Measurements from ENCODE around the gene ZDHHC16. TPM values are rescaled to one million over a fixed set of nuclear protein-coding genes. Genes with fewer than 3 reads are reported as not detected.

ZDHHC16 gene
- total RNA-seq, 2 donors from 2014 or later: 30.8 to 42.4 TPM

DNA sequence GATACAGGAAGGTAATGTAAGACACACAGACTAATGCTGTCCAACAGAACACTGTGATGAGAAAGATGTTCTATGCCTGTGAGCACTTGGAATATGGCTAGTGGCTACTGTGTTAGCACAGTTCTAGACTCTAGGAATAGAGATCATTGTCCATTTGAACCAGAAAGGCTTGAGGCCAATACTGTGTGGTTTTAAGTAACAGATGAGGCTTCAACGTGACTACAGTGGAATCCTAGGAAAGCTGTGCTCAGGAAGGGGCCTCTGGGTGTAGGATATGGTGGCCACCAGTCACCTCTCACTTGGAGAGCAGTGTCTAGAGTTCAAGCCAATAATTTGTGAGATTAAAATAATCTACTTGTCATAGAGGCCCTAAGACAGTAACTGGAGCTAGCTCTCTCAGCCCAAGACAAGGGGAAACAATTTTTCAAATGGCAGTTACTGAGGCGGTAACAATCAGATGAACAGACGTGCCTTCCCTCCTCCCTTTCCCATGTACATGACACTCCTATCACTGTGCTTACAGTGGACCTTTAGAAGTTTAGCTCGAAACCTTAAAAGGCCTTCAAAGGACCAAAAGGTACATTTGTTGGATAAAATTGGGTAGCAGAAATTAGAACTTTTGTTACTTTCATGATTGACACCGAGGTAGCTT is 10.2 kb downstream of the ZDHHC16 start:
- intact Hi-C loops (cut with DNase I): no loop called here
- H3K27ac ChIP-seq: no peak overlapping the region
- no peak for DNase-seq (ENCODE audit: low spot score)
- H3K9me3 ChIP-seq: no peaks in the 10 kb centered on the region
- no peaks in the 10 kb centered on the region for H3K27me3 ChIP-seq (replicated peaks; ENCODE audit: insufficient read depth)
- peaks cover 18 to 20% of the 10 kb centered on the region in 2 donors for H3K36me3 ChIP-seq
- 75% methylated on average over 5 of the region's 5 CpGs for WGBS
- H3K4me1 ChIP-seq (replicated peaks): no peaks in the 10 kb centered on the region
- no peak overlapping the region for H3K4me3 ChIP-seq
- no peak for TF ChIP-seq POLR2AphosphoS5 (IDR thresholded peaks at IDR 0.05)
- TF ChIP-seq, protein P1, sequence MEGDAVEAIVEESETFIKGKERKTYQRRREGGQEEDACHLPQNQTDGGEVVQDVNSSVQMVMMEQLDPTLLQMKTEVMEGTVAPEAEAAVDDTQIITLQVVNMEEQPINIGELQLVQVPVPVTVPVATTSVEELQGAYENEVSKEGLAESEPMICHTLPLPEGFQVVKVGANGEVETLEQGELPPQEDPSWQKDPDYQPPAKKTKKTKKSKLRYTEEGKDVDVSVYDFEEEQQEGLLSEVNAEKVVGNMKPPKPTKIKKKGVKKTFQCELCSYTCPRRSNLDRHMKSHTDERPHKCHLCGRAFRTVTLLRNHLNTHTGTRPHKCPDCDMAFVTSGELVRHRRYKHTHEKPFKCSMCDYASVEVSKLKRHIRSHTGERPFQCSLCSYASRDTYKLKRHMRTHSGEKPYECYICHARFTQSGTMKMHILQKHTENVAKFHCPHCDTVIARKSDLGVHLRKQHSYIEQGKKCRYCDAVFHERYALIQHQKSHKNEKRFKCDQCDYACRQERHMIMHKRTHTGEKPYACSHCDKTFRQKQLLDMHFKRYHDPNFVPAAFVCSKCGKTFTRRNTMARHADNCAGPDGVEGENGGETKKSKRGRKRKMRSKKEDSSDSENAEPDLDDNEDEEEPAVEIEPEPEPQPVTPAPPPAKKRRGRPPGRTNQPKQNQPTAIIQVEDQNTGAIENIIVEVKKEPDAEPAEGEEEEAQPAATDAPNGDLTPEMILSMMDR (IDR thresholded peaks at IDR 0.05): no peak
- no peak for TF ChIP-seq POLR2A (IDR thresholded peaks at IDR 0.05)

DNA sequence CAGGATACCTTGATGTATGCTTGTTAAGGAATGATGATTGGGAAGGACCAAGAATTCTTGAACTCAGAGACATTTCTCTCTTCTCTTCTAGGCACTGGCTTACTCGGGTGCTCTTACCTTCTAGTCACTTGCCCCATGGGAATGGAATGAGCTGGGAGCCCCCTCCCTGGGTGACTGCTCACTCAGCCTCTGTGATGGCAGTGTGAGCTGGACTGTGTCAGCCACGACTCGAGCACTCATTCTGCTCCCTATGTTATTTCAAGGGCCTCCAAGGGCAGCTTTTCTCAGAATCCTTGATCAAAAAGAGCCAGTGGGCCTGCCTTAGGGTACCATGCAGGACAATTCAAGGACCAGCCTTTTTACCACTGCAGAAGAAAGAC is 10.7 kb downstream of the ZDHHC16 start:
- TF ChIP-seq POLR2AphosphoS5 (IDR thresholded peaks at IDR 0.05) (no peak), POLR2A (IDR thresholded peaks at IDR 0.05) (no peak)
- TF ChIP-seq, protein P1 (IDR thresholded peaks at IDR 0.05): no peak
- WGBS: 78% methylated on average over 3 of the region's 3 CpGs
- no peaks in the 10 kb centered on the region for H3K4me1 ChIP-seq (replicated peaks)
- intact Hi-C loops (cut with DNase I): no loop called here
- no peak overlapping the region for H3K4me3 ChIP-seq
- H3K27ac ChIP-seq: no peak overlapping the region
- H3K9me3 ChIP-seq: no peaks in the 10 kb centered on the region
- no peaks in the 10 kb centered on the region for H3K27me3 ChIP-seq (replicated peaks; ENCODE audit: insufficient read depth)
- no peak for DNase-seq (ENCODE audit: low spot score)
- peaks cover 23% of the 10 kb centered on the region in 2 donors for H3K36me3 ChIP-seq

DNA sequence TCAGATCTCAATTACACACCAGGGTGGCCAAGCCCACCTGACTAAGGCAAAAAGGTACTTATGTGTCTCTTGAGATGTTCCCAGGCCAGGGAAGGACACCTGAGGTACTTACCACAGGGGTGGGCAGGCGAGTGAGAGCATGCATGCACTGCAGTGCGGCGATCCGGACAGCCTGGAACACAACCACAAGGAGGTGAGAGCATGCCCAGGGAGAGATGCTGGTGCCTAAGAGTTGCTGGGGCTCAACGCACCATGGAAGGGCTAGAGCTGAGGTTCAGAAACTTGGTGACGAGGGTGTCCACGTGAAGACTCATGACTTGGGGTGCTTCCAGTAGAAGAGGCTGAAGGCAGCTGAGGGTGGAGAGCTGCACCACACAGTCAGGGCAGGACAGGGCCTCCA is 13.1 kb downstream of the ZDHHC16 start:
- DNase-seq (ENCODE audit: low spot score): no peak
- 94% methylated on average over 7 of the region's 7 CpGs for WGBS
- Histone ChIP-seq H3K9me3 (no peaks in the 10 kb centered on the region), H3K27me3 (replicated peaks; ENCODE audit: insufficient read depth) (no peaks in the 10 kb centered on the region), H3K36me3 (peaks cover 22 to 23% of the 10 kb centered on the region in 2 donors), H3K4me1 (replicated peaks) (peaks cover under 1% of the 10 kb centered on the region), H3K27ac (no peak overlapping the region), H3K4me3 (no peak overlapping the region)
- intact Hi-C loops (cut with DNase I): no loop called here
- TF ChIP-seq, protein P1 (IDR thresholded peaks at IDR 0.05): no peak
- TF ChIP-seq POLR2AphosphoS5 (IDR thresholded peaks at IDR 0.05): no peak
- no peak for TF ChIP-seq POLR2A (IDR thresholded peaks at IDR 0.05)

DNA sequence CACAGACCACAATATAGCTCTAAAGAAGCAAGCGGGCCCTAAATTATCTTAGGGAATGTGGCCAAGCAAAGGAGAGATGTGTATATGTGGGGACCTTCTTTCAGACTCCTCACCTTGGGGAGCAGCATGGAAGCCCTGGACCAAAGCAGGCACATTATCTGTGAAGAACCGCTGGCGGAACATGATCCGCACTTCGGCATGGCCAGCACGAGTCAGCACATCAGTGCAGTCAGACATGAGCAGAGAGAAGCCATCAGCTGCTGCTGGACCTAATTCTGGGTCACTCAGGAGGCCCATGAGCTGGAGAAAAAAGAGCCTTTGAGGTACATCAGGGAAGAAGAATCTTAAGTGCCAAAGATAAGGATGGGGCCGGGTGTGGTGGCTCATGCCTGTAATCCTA is 14.0 kb downstream of the ZDHHC16 start:
- intact Hi-C loops (cut with DNase I): loop anchor here (5.0 kb wide), 1 partner anchor 152 kb away; no protein-coding TSS in a partner anchor
- DNase-seq (ENCODE audit: low spot score): no peak

More for the DNA sequence above, 14.0 kb downstream of the ZDHHC16 start:
- Histone ChIP-seq H3K36me3 (peaks cover 23% of the 10 kb centered on the region in 2 donors), H3K27ac (no peak overlapping the region), H3K4me3 (no peak overlapping the region), H3K27me3 (replicated peaks; ENCODE audit: insufficient read depth) (no peaks in the 10 kb centered on the region), H3K9me3 (no peaks in the 10 kb centered on the region), H3K4me1 (replicated peaks) (peaks cover 4% of the 10 kb centered on the region)
- TF ChIP-seq, protein P1 (IDR thresholded peaks at IDR 0.05): no peak
- no peak for TF ChIP-seq POLR2AphosphoS5 (IDR thresholded peaks at IDR 0.05)
- no peak for TF ChIP-seq POLR2A (IDR thresholded peaks at IDR 0.05)
- 91% methylated on average over 7 of the region's 7 CpGs for WGBS
